NCI-H774 (cell line): ENCODE measurements around the gene ADAMTS16.

ENCODE experiments used
- DNase-seq: peaks from one replicate; lab custom pipeline; 2025; lab: John Stamatoyannopoulos, UW

ADAMTS16 gene

GRCh38 chr5:5344606-5345005, 204.5 kb downstream of the ADAMTS16 start:
- DNase-seq, result no peak

GRCh38 chr5:5347442-5347841, 207.3 kb downstream of the ADAMTS16 start:
- DNase-seq, result no peak

- DNase-seq, result no peak
Observed at GRCh38 chr5:5348135-5348534, 208.0 kb downstream of the ADAMTS16 start.

- DNase-seq, result no peak
Observed at GRCh38 chr5:5348576-5348975, 208.4 kb downstream of the ADAMTS16 start.

GRCh38 chr5:5350101-5350500, 210.0 kb downstream of the ADAMTS16 start:
- DNase-seq, result no peak

GRCh38 chr5:5351288-5351979, 211.3 kb downstream of the ADAMTS16 start:
- DNase-seq, result no peak

- no peak for DNase-seq
Observed at GRCh38 chr5:5352675-5353074, 212.5 kb downstream of the ADAMTS16 start.

GRCh38 chr5:5353681-5354080, 213.6 kb downstream of the ADAMTS16 start:
- DNase-seq, result no peak

- DNase-seq, result no peak
Observed at GRCh38 chr5:5356765-5357164, 216.6 kb downstream of the ADAMTS16 start.

GRCh38 chr5:5359618-5360017, 219.5 kb downstream of the ADAMTS16 start:
- no peak for DNase-seq

- DNase-seq, result no peak
Observed at GRCh38 chr5:5360363-5360940, 220.3 kb downstream of the ADAMTS16 start.

GRCh38 chr5:5360941-5361520, 220.9 kb downstream of the ADAMTS16 start:
- peak; percentile 23 for DNase-seq

GRCh38 chr5:5363045-5363444, 222.9 kb downstream of the ADAMTS16 start:
- no peak for DNase-seq

- DNase-seq, result no peak
Observed at GRCh38 chr5:5364932-5365331, 224.8 kb downstream of the ADAMTS16 start.

- no peak for DNase-seq
Observed at GRCh38 chr5:5367739-5368138, 227.6 kb downstream of the ADAMTS16 start.

GRCh38 chr5:5369051-5369605, 229.0 kb downstream of the ADAMTS16 start:
- DNase-seq, result no peak
